NB4 (cell line): Measurements from ENCODE around the gene RAD51AP2.

Source experiments
- DNase-seq: peaks from one replicate; pipeline ENCODE4 v3.0.0; 2010; ENCODE audit warnings: low read depth
- H3K4me3 ChIP-seq: one replicate; pipeline ENCODE4 v1.5.1; 2011; ENCODE audit warnings: mild to moderate bottlenecking, low read depth, low read length, moderate library complexity
- CTCF ChIP-seq: IDR thresholded peaks from one replicate; pipeline ENCODE4 v1.5.1; 2012; ENCODE audit warnings: low read depth, low read length
- MAX ChIP-seq: IDR thresholded peaks from 2 replicates; pipeline ENCODE4 v1.6.1; 2011; ENCODE audit warnings: low read depth, low read length
- MYC ChIP-seq: IDR thresholded peaks from 2 replicates; pipeline ENCODE4 v1.6.1; 2011; ENCODE audit warnings: low read depth, low read length
- POLR2A ChIP-seq: IDR thresholded peaks from 2 replicates; pipeline ENCODE4 v1.6.1; 2011; ENCODE audit warnings: mild to moderate bottlenecking; ENCODE audit not compliant: insufficient read length; ENCODE audit errors: extremely low read depth

Gene RAD51AP2

GRCh38 chr2:17550907-17551306 lies 32.7 kb upstream of the RAD51AP2 start:
- TF ChIP-seq CTCF = no peak
- TF ChIP-seq MAX = no peak
- no peak for TF ChIP-seq POLR2A
- TF ChIP-seq MYC = no peak
- no peak for DNase-seq
- H3K4me3 ChIP-seq = no peak overlapping the region

GRCh38 chr2:17547737-17548136 lies 29.5 kb upstream of the RAD51AP2 start:
- no peak for TF ChIP-seq MAX
- no peak for TF ChIP-seq POLR2A
- no peak for TF ChIP-seq MYC
- no peak for TF ChIP-seq CTCF
- DNase-seq = no peak
- H3K4me3 ChIP-seq = no peak overlapping the region

GRCh38 chr2:17547237-17547636 lies 29.0 kb upstream of the RAD51AP2 start:
- DNase-seq = no peak
- TF ChIP-seq CTCF (no peak), POLR2A (no peak), MYC (no peak), MAX (no peak)
- H3K4me3 ChIP-seq = no peak overlapping the region

GRCh38 chr2:17545680-17546613 lies 27.7 kb upstream of the RAD51AP2 start:
- no peak for TF ChIP-seq CTCF
- no peak for DNase-seq
- H3K4me3 ChIP-seq = no peak overlapping the region

- TF ChIP-seq POLR2A (no peak), MYC (no peak), MAX (no peak), CTCF (no peak)
- no peak for DNase-seq
- no peak overlapping the region for H3K4me3 ChIP-seq
These were observed 26.0 kb upstream of the RAD51AP2 start for GRCh38 chr2:17544256-17544655.

GRCh38 chr2:17543848-17544247 lies 25.6 kb upstream of the RAD51AP2 start:
- DNase-seq = no peak
- no peak overlapping the region for H3K4me3 ChIP-seq
- TF ChIP-seq POLR2A (no peak), CTCF (no peak), MYC (no peak), MAX (no peak)
